GM21619 (cell line): ENCODE data around the gene SLC16A8.

Experiments
- ATAC-seq: cut with Tn5 transposase; IDR thresholded peaks from one replicate; pipeline ENCODE4 v1.9.1; 2021; ENCODE audit not compliant: unreplicated experiment

SLC16A8 gene

GRCh38 chr22:38114484-38115398, 30.8 kb upstream of the SLC16A8 start:
- no peak for ATAC-seq

DNA sequence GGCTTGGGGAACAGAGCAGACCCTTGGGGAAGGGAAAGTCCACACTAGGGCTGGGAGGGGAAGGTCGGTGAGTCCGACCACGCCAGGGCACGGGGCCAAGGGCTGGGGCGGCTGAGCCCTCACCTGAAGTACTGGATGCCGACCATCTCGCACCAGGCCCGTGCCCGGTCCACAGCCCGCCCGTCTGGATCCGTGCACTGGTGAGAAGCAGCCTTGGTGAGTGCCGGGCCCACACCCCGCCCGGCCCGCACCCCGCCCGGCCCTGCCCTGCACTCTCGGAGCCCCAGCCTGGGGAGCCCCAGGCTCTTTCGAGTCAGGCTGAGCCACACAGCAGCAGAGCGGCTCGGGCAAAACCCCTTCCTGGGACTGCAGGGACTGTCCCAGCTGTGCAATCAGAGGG, 28.4 kb upstream of the SLC16A8 start:
- ATAC-seq: no peak

- ATAC-seq: no peak
These were observed 28.0 kb upstream of the SLC16A8 start for GRCh38 chr22:38111925-38112355.

- ATAC-seq: no peak
These were observed 27.2 kb upstream of the SLC16A8 start for GRCh38 chr22:38110863-38111852.

- no peak for ATAC-seq
These were observed 26.3 kb upstream of the SLC16A8 start, which contains the start of gene BAIAP2L2 for GRCh38 chr22:38110008-38110862. TSS of gene BAIAP2L2 (minus strand) at chr22:38110684. CDS start at chr22:38110525, 159 bp downstream.

DNA sequence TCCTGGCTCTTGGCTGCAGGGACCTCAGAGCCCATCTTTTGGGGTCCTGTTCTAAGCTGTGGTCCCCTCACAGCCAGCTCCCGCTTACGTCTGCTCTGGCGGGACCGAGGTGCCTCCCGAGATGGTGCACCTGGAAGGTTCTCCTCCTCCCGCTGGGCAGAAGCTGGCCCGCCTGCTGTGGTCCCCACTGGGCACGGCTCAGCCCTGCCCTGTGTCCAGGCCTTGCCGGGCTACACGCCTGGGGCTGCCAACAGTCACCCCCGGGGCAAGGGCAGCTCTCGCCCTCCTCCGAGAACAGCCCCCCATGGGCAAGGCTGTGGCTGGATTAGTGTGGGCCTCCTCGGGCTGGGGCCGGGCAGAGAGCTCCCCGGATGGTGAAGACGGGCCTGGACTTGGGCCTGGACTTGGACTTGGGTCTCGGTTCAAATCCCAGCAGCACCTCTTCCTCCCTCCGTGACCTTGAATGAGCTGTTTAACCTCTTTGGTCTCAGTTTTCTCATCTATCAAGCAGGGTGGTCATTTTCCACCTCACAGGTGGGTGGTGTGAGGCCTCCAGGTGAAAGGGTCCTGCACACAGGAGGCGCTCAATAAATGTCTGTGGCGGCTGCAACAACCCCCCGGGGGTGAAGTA, 25.5 kb upstream of the SLC16A8 start:
- ATAC-seq: no peak

DNA sequence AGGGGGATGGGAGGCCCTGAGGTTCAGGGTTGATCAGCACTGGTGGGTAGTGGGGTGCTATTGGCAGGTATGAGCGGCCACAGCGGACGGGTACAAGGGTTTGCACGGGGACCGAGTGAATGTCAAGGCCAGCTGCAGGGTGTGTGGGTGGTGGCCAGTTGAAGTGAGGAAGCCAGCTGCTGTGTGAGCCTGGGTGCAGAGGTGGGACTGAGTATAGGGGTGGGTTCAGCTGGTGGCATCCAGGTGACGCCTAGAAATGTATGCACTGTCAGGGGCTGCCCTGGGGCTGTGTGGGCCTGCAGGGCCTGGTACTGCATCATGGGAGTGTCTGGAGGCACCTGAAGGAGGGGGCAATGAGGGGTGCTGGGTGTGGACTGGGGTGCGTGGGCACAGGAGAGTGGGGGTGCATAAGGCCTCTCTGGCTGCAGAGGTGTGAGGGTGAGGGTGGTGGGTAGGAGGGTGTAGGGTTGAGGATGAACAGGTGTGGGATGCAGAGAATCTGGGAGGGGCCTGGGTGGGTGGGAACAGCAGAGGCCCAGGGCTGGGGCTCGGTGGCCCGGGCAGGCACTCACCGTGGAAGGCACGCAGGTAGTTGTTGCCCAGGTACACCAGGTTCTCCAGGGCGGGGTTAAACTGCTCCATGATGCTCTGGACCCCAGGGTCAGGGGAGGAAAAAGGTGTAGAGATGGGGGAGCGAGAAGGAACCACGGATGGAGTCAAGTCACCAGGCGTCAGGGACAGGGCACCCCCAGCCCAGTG, 24.8 kb upstream of the SLC16A8 start:
- no peak for ATAC-seq

- no peak for ATAC-seq
These were observed 23.9 kb upstream of the SLC16A8 start for GRCh38 chr22:38107692-38108515.

DNA sequence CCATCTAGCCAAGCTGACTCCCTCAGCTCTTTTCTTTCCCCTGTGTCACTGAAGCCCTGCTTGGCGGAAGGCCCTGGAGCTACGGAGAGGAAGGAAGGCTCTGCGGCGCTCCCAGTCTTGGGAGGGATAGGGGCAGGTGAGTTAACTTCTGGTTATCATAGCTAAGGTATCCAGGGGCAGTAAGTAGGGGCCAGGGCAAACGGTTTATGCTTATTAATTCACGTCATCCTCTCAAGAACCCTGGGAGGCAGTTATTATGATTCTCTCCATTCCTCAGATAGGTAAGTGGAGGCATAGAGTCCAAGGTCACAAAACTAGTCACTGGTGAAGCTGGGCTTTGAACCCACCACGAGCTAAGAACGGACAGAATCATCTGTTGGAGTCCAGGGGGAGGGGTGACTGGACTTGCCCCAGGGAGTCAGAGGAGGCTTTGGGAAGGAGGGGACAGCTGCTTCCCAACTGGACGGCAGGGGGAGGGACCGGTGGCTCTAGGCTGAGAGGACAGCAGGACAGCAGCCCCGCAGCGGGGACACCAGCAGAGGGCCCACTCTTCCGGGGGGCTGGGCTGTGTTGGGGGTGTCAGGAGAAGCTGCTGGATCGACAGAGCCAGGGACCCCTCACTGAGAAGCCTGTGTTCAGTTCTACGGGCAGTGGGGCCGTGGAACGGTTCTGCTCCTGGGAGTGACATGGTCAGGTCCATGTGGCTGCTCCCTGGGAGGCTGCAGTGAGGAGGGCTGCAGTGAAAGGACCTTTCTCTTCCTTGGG, 23.0 kb upstream of the SLC16A8 start:
- ATAC-seq: no peak

DNA sequence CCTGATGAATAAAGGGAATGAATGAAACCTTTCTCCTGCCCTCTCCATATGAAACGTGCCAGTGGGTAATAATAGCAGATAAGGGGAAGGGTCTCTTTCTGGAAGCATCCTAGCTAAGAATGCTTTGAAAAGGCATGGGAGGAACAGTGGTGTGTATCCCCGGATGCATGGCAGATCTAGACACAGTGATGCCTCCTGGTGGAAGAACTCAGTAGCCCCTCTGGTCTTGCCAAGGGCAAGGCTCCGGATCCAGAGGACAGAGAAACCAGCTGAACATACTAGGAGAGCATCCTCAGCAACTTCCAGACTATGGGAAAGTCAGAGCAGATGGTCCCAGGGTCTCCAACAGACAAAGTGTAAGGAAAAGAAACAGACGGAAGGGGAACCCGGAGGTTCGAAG, 20.1 kb upstream of the SLC16A8 start:
- ATAC-seq: no peak

DNA sequence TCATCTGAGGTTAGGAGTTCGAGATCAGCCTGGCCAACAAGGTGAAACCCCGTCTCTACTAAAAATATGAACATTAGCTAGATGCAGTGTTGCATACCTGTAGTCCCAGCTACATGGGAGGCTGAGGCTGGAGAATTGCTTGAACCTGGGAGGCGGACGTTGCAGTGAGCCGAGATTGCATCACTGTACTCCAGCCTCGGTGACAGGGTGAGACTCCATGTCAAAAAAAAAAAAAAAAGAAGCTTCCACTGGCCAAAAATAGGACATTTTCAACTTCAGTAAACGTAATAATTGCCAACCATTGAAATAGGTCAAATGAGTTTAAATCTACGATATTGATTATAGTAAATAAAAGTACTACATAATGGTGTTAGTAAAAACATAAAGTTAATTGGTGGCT, 19.7 kb upstream of the SLC16A8 start:
- ATAC-seq: no peak

DNA sequence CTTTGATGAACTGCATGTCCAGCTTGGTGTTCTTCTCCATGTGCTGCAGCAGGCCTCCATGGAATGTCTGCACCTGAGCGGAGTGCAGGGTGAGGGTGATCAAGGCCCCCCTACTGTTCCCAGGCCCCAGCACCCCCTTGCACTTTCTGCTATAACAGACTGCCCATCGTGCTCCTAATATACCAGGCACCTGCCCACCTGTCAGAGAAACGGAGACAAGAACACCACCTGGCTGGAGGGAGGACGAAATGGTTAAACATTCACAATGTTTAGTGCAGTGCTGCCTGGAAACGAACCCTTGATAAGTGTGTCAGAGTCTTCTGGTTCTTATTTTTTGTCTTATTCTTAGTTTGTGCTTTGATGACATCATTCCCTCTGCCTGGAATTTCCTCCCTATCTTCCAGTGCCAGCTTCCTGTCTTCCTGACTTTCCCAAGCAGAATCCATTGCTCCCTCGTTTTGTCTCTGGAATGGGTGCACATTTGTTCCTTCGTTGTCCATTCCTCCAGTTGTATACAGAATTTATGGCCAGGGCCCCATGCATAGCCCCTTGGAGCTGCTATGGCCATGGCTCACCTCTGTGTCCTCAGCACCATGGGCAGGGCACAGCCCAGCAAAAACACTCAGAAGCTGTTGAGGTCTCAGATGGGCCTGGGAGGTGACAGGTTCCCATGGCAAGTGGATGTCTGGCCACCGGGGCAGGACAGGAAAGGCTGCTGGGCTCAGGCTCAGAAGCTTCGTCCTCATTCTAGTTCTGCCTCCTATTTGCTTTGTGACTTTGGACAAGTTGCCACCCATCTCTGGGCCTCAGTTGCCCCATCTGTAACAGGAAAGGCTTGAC, 14.6 kb upstream of the SLC16A8 start:
- no peak for ATAC-seq

- ATAC-seq: no peak
These were observed 13.8 kb upstream of the SLC16A8 start for GRCh38 chr22:38097557-38098409.

DNA sequence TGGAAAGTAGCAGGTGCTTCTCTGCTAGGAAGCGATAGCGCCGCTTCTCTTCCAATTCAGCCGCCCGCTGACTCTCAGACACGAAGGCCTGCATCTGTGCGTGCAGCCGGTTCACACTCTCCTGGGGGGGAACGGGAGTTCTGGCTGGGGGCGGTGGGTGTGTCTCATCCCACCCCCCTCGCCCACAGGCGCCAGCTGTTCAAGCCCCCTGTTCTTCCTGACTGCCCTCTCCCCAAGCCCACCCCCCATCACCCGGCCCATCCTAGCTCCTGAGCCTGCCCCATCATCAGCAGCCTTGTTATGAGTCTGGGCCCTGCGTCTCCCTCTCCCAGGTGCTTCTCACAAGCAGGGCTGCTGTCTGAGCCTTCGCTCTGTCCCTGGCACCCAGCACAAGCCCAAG, 13.1 kb upstream of the SLC16A8 start:
- no peak for ATAC-seq

- no peak for ATAC-seq
These were observed 5.5 kb upstream of the SLC16A8 start for GRCh38 chr22:38089474-38089851.
